ENCODE data around the gene ADD2.

Gene ADD2

GRCh38 chr2:70730730-70731129 is 37.3 kb downstream of the ADD2 start:
- H3K9ac ChIP-seq (ENCODE audit: low read depth, low read length): no peak overlapping the region
- no peaks in the 10 kb centered on the region for H3K27me3 ChIP-seq (ENCODE audit: insufficient read depth, low read length)
- 100% methylated on average over 1 of the region's 2 CpGs for WGBS
- peaks cover 75% of the 10 kb centered on the region for H3K4me1 ChIP-seq (ENCODE audit: insufficient read depth, low read length)
- H3K36me3 ChIP-seq (ENCODE audit: insufficient read depth, low read length): no peaks in the 10 kb centered on the region
- H3K9me3 ChIP-seq (ENCODE audit: insufficient read depth, low read depth, low read length): no peaks in the 10 kb centered on the region
- no peak overlapping the region for H3K4me3 ChIP-seq (ENCODE audit: low read length)
- H3K27ac ChIP-seq (ENCODE audit: low read depth, low read length): no peak overlapping the region

- no peaks in the 10 kb centered on the region for H3K9me3 ChIP-seq (ENCODE audit: insufficient read depth, low read depth, low read length)
- H3K4me3 ChIP-seq (ENCODE audit: low read length): no peak overlapping the region
- H3K4me1 ChIP-seq (ENCODE audit: insufficient read depth, low read length): peaks cover 66% of the 10 kb centered on the region
- no peaks in the 10 kb centered on the region for H3K27me3 ChIP-seq (ENCODE audit: insufficient read depth, low read length)
- H3K9ac ChIP-seq (ENCODE audit: low read depth, low read length): no peak overlapping the region
- 100% methylated on average over 1 of the region's 1 CpG for WGBS
- no peaks in the 10 kb centered on the region for H3K36me3 ChIP-seq (ENCODE audit: insufficient read depth, low read length)
- H3K27ac ChIP-seq (ENCODE audit: low read depth, low read length): no peak overlapping the region
Observed at GRCh38 chr2:70729647-70730046, 38.4 kb downstream of the ADD2 start.

GRCh38 chr2:70728128-70728527 is 39.9 kb downstream of the ADD2 start:
- peak overlapping the region; percentile 66; the same call in 1 of the 2 replicates for H3K27ac ChIP-seq (ENCODE audit: low read depth, low read length)
- H3K36me3 ChIP-seq (ENCODE audit: insufficient read depth, low read length): no peaks in the 10 kb centered on the region
- H3K4me1 ChIP-seq (ENCODE audit: insufficient read depth, low read length): peaks cover 51% of the 10 kb centered on the region
- H3K27me3 ChIP-seq (ENCODE audit: insufficient read depth, low read length): no peaks in the 10 kb centered on the region
- peak overlapping the region; percentile 50; the same call in 1 of the 2 replicates for H3K9ac ChIP-seq (ENCODE audit: low read depth, low read length)
- H3K4me3 ChIP-seq (ENCODE audit: low read length): no peak overlapping the region
- WGBS: 51% methylated on average over 7 of the region's 7 CpGs
- no peaks in the 10 kb centered on the region for H3K9me3 ChIP-seq (ENCODE audit: insufficient read depth, low read depth, low read length)

- WGBS: 95% methylated on average over 11 of the region's 11 CpGs
- H3K27ac ChIP-seq (ENCODE audit: low read depth, low read length): no peak overlapping the region
- no peaks in the 10 kb centered on the region for H3K36me3 ChIP-seq (ENCODE audit: insufficient read depth, low read length)
- H3K9ac ChIP-seq (ENCODE audit: low read depth, low read length): no peak overlapping the region
- H3K27me3 ChIP-seq (ENCODE audit: insufficient read depth, low read length): no peaks in the 10 kb centered on the region
- H3K4me3 ChIP-seq (ENCODE audit: low read length): no peak overlapping the region
- no peaks in the 10 kb centered on the region for H3K9me3 ChIP-seq (ENCODE audit: insufficient read depth, low read depth, low read length)
- H3K4me1 ChIP-seq (ENCODE audit: insufficient read depth, low read length): peaks cover 42% of the 10 kb centered on the region
Observed at GRCh38 chr2:70726947-70727725, 40.9 kb downstream of the ADD2 start.

- H3K4me3 ChIP-seq (ENCODE audit: low read length): no peak overlapping the region
- no peak overlapping the region for H3K27ac ChIP-seq (ENCODE audit: low read depth, low read length)
- WGBS: 94% methylated on average over 3 of the region's 3 CpGs
- no peak overlapping the region for H3K9ac ChIP-seq (ENCODE audit: low read depth, low read length)
- peaks cover 41% of the 10 kb centered on the region for H3K4me1 ChIP-seq (ENCODE audit: insufficient read depth, low read length)
- no peaks in the 10 kb centered on the region for H3K27me3 ChIP-seq (ENCODE audit: insufficient read depth, low read length)
- H3K9me3 ChIP-seq (ENCODE audit: insufficient read depth, low read depth, low read length): no peaks in the 10 kb centered on the region
- H3K36me3 ChIP-seq (ENCODE audit: insufficient read depth, low read length): no peaks in the 10 kb centered on the region
Observed at GRCh38 chr2:70725505-70725904, 42.5 kb downstream of the ADD2 start.

- H3K27me3 ChIP-seq (ENCODE audit: insufficient read depth, low read length): no peaks in the 10 kb centered on the region
- no peak overlapping the region for H3K4me3 ChIP-seq (ENCODE audit: low read length)
- H3K36me3 ChIP-seq (ENCODE audit: insufficient read depth, low read length): no peaks in the 10 kb centered on the region
- no peak overlapping the region for H3K27ac ChIP-seq (ENCODE audit: low read depth, low read length)
- no peaks in the 10 kb centered on the region for H3K9me3 ChIP-seq (ENCODE audit: insufficient read depth, low read depth, low read length)
- 88% methylated on average over 7 of the region's 7 CpGs for WGBS
- no peak overlapping the region for H3K9ac ChIP-seq (ENCODE audit: low read depth, low read length)
- H3K4me1 ChIP-seq (ENCODE audit: insufficient read depth, low read length): peaks cover 31% of the 10 kb centered on the region
Observed at GRCh38 chr2:70724366-70724765, 43.6 kb downstream of the ADD2 start.

GRCh38 chr2:70723286-70723885 is 44.6 kb downstream of the ADD2 start:
- Histone ChIP-seq H3K36me3 (ENCODE audit: insufficient read depth, low read length) (no peaks in the 10 kb centered on the region), H3K9ac (ENCODE audit: low read depth, low read length) (no peak overlapping the region), H3K27me3 (ENCODE audit: insufficient read depth, low read length) (no peaks in the 10 kb centered on the region), H3K4me1 (ENCODE audit: insufficient read depth, low read length) (peaks cover 23% of the 10 kb centered on the region), H3K9me3 (ENCODE audit: insufficient read depth, low read depth, low read length) (no peaks in the 10 kb centered on the region), H3K4me3 (ENCODE audit: low read length) (no peak overlapping the region), H3K27ac (ENCODE audit: low read depth, low read length) (no peak overlapping the region)
- WGBS: 91% methylated on average over 5 of the region's 5 CpGs

- 84% methylated on average over 6 of the region's 6 CpGs for WGBS
- H3K4me3 ChIP-seq (ENCODE audit: low read length): no peak overlapping the region
- H3K9ac ChIP-seq (ENCODE audit: low read depth, low read length): no peak overlapping the region
- H3K27ac ChIP-seq (ENCODE audit: low read depth, low read length): no peak overlapping the region
- H3K27me3 ChIP-seq (ENCODE audit: insufficient read depth, low read length): no peaks in the 10 kb centered on the region
- peaks cover 32% of the 10 kb centered on the region for H3K4me1 ChIP-seq (ENCODE audit: insufficient read depth, low read length)
- no peaks in the 10 kb centered on the region for H3K36me3 ChIP-seq (ENCODE audit: insufficient read depth, low read length)
- no peaks in the 10 kb centered on the region for H3K9me3 ChIP-seq (ENCODE audit: insufficient read depth, low read depth, low read length)
Observed at GRCh38 chr2:70720124-70720523, 47.9 kb downstream of the ADD2 start.

GRCh38 chr2:70719231-70719630 is 48.8 kb downstream of the ADD2 start:
- WGBS: 79% methylated on average over 3 of the region's 3 CpGs
- H3K27me3 ChIP-seq (ENCODE audit: insufficient read depth, low read length): no peaks in the 10 kb centered on the region

GRCh38 chr2:70718736-70719135 is 49.3 kb downstream of the ADD2 start:
- Histone ChIP-seq H3K27ac (ENCODE audit: low read depth, low read length) (no peak overlapping the region), H3K4me1 (ENCODE audit: insufficient read depth, low read length) (peaks cover 41% of the 10 kb centered on the region), H3K4me3 (ENCODE audit: low read length) (no peak overlapping the region), H3K27me3 (ENCODE audit: insufficient read depth, low read length) (no peaks in the 10 kb centered on the region), H3K9ac (ENCODE audit: low read depth, low read length) (no peak overlapping the region), H3K9me3 (ENCODE audit: insufficient read depth, low read depth, low read length) (no peaks in the 10 kb centered on the region), H3K36me3 (ENCODE audit: insufficient read depth, low read length) (no peaks in the 10 kb centered on the region)
- 100% methylated on average over 2 of the region's 2 CpGs for WGBS

More at GRCh38 chr2:70719231-70719630, 48.8 kb downstream of the ADD2 start:
- Histone ChIP-seq H3K36me3 (ENCODE audit: insufficient read depth, low read length) (no peaks in the 10 kb centered on the region), H3K9ac (ENCODE audit: low read depth, low read length) (no peak overlapping the region), H3K4me3 (ENCODE audit: low read length) (no peak overlapping the region), H3K27ac (ENCODE audit: low read depth, low read length) (no peak overlapping the region), H3K4me1 (ENCODE audit: insufficient read depth, low read length) (peaks cover 41% of the 10 kb centered on the region), H3K9me3 (ENCODE audit: insufficient read depth, low read depth, low read length) (no peaks in the 10 kb centered on the region)

- H3K9me3 ChIP-seq (ENCODE audit: insufficient read depth, low read depth, low read length): no peaks in the 10 kb centered on the region
- H3K9ac ChIP-seq (ENCODE audit: low read depth, low read length): no peak overlapping the region
- H3K27ac ChIP-seq (ENCODE audit: low read depth, low read length): no peak overlapping the region
- H3K4me3 ChIP-seq (ENCODE audit: low read length): no peak overlapping the region
- peaks cover 41% of the 10 kb centered on the region for H3K4me1 ChIP-seq (ENCODE audit: insufficient read depth, low read length)
- H3K36me3 ChIP-seq (ENCODE audit: insufficient read depth, low read length): no peaks in the 10 kb centered on the region
- no peaks in the 10 kb centered on the region for H3K27me3 ChIP-seq (ENCODE audit: insufficient read depth, low read length)
- 95% methylated on average over 1 of the region's 2 CpGs for WGBS
Observed at GRCh38 chr2:70718241-70718640, 49.8 kb downstream of the ADD2 start.

Data from HUES64 (cell line).